Natural killer cell (primary cell): ENCODE data around the gene CHFR. TPM values are rescaled to one million over a fixed set of nuclear protein-coding genes. Genes with fewer than 3 reads are reported as not detected.
A peak's percentile ranks its signal among the peaks of the same experiment; 100 is the strongest.

Experiments used
- ATAC-seq, 3 donors: fragments of 150-1000 bp in 2 of 3; fragments of 200-7000 bp in 1 of 3; cut with Tn5 transposase; 1 replicate in 1 of 3; 2 replicates in 2 of 3; pipeline ENCODE4 v1.10.0; 2021; ENCODE audit warnings: mild to moderate bottlenecking in 2 of 3, moderate library complexity in 2 of 3
- DNase-seq, 2 donors: peaks; one replicate each; pipeline versions ENCODE4 v3.0.0 to v3.0.0-alpha.2; 2013 to 2021; ENCODE audit warnings: mixed read lengths in 1 of 2
- H3K27ac ChIP-seq: one replicate; pipeline ENCODE4 v1.5.1; 2013; ENCODE audit warnings: mild to moderate bottlenecking, low read length
- H3K27me3 ChIP-seq: one replicate; pipeline ENCODE4 v1.6.1; 2013; ENCODE audit warnings: low read length; ENCODE audit not compliant: control insufficient read depth, insufficient read depth
- H3K36me3 ChIP-seq: one replicate; pipeline ENCODE4 v1.6.1; 2013; ENCODE audit warnings: low read length; ENCODE audit not compliant: control insufficient read depth, insufficient read depth
- H3K4me1 ChIP-seq: one replicate; pipeline ENCODE4 v1.6.1; 2013; ENCODE audit warnings: low read length; ENCODE audit not compliant: control insufficient read depth, insufficient read depth
- H3K4me3 ChIP-seq: one replicate; pipeline ENCODE4 v1.5.1; 2013; ENCODE audit warnings: low read length
- H3K9me3 ChIP-seq: one replicate; pipeline ENCODE4 v1.6.1; 2013; ENCODE audit warnings: low read length; ENCODE audit not compliant: control insufficient read depth, insufficient read depth
- H3K27ac Mint-ChIP-seq, 2 donors: one replicate each; pipeline ENCODE4 v1.8.0; 2022; ENCODE audit warnings: mild to moderate bottlenecking in 2 of 2, mixed read lengths in 2 of 2, moderate library complexity in 1 of 2
- H3K27me3 Mint-ChIP-seq, 2 donors: one replicate each; pipeline ENCODE4 v1.8.0; 2022; ENCODE audit warnings: low read depth in 2 of 2, mixed read lengths in 2 of 2
- H3K36me3 Mint-ChIP-seq: one replicate; pipeline ENCODE4 v1.8.0; 2022; ENCODE audit warnings: mixed read lengths
- H3K4me1 Mint-ChIP-seq, 2 donors: one replicate each; pipeline ENCODE4 v1.8.0; 2022; ENCODE audit warnings: mixed read lengths in 2 of 2
- H3K4me3 Mint-ChIP-seq: one replicate; pipeline ENCODE4 v1.8.0; 2022; ENCODE audit warnings: mild to moderate bottlenecking, moderate library complexity, mixed read lengths
- H3K9me3 Mint-ChIP-seq, 2 donors: one replicate each; pipeline ENCODE4 v1.8.0; 2022; ENCODE audit warnings: mixed read lengths in 2 of 2
- WGBS: methylation state at CpG from one replicate; pipeline ENCODE4 v1.1.7; 2013; ENCODE audit warnings: missing lambda C conversion rate; ENCODE audit not compliant: insufficient coverage; 5-methylcytosine and 5-hydroxymethylcytosine counted together
- intact Hi-C: fragments of 100-400 bp; cut with micrococcal nuclease; formaldehyde crosslinking; loops from one replicate; pipeline ENCODE4 v1.14.2; 2022
- total RNA-seq, 4 donors: library from RNA; stranded (reverse); fragments of 120-200 nt in 1 of 4; gene quantifications; one replicate each; pipeline versions ENCODE4 v1.2.3 to v1.2.4, GENCODE V29; 2013 to 2022
- TF ChIP-seq, protein P1 (sequence below): fragments of 200-600 bp; IDR thresholded peaks from one replicate; pipeline ENCODE4 v1.8.0; 2022; ENCODE audit warnings: antibody characterized with exemption

The CHFR gene
- total RNA-seq, 3 donors from 2014 or later (not counting 1 experiment from before 2014, with no cell fraction given): 161 to 170 (median 168) TPM

DNA sequence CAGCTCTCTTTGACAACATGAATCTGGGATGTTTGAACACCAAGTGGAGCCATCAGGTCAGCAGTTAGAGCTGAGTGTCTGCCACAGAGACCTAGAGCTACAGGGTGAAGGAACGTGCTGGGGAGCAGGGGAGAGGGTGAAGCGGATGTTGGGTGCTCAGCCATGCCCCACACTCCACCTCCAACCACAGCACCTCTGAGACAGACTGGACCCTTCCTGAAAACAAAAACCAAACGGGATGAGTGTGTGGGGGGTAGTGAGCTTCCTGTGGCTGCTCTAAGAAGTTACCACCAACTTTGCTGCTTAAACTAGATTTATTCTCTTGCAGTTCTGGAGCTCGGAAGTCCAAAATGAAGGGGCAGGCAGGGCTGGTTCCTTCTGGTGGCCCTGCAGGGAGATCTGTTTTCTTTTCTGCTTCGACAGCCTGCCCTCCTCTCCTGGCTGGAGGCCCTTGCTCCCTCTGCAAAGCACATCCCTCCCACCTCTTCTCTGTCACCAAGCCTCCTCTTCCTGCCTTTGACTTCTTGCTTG, 53.2 kb downstream of the CHFR start:
- Mint-ChIP-seq H3K27ac (peak overlapping the region; percentile 50 to 62), H3K36me3 (no peaks in the 10 kb centered on the region), H3K27me3 (no peaks in the 10 kb centered on the region), H3K4me1 (peaks cover 10 to 15% of the 10 kb centered on the region in 2 donors), H3K9me3 (no peaks in the 10 kb centered on the region), H3K4me3 (peak overlapping the region; percentile 42)
- DNase-seq (peak in 1 of 2 donors; percentile 52), ATAC-seq (peak in 1 of 3 donors; percentile 50)
- intact Hi-C loops: no loop called here
- WGBS: 60% methylated on average over 2 of the region's 5 CpGs
- peaks cover 3% of the 10 kb centered on the region for H3K36me3 ChIP-seq
- H3K4me3 ChIP-seq: no peak overlapping the region
- TF ChIP-seq, protein P1, sequence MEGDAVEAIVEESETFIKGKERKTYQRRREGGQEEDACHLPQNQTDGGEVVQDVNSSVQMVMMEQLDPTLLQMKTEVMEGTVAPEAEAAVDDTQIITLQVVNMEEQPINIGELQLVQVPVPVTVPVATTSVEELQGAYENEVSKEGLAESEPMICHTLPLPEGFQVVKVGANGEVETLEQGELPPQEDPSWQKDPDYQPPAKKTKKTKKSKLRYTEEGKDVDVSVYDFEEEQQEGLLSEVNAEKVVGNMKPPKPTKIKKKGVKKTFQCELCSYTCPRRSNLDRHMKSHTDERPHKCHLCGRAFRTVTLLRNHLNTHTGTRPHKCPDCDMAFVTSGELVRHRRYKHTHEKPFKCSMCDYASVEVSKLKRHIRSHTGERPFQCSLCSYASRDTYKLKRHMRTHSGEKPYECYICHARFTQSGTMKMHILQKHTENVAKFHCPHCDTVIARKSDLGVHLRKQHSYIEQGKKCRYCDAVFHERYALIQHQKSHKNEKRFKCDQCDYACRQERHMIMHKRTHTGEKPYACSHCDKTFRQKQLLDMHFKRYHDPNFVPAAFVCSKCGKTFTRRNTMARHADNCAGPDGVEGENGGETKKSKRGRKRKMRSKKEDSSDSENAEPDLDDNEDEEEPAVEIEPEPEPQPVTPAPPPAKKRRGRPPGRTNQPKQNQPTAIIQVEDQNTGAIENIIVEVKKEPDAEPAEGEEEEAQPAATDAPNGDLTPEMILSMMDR: no peak
- H3K9me3 ChIP-seq: no peaks in the 10 kb centered on the region
- peaks cover 19% of the 10 kb centered on the region for H3K4me1 ChIP-seq
- H3K27me3 ChIP-seq: no peaks in the 10 kb centered on the region
- peak overlapping the region; percentile 47 for H3K27ac ChIP-seq

DNA sequence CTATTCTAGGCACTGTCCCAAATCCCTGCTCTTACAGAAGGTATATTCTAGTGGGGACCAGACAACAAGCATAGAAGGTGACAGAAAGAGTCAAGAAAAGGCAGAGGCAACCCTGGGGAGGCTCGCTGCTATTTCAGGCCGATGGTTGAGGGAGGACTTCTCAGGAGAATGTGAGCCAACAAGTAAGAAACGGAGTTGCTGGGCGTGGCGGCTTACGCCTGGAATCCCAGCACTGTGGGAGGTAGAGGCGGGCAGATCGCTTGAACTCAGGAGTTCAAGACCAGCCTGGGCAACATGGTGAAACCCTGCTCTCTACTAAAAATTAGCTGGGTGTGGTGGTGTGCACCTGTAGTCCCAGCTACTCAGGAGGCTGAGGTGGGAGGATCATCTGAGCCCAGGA, 54.1 kb downstream of the CHFR start:
- Histone ChIP-seq H3K4me1 (peaks cover 21% of the 10 kb centered on the region), H3K27me3 (no peaks in the 10 kb centered on the region), H3K4me3 (no peak overlapping the region), H3K36me3 (no peaks in the 10 kb centered on the region), H3K27ac (no peak overlapping the region), H3K9me3 (no peaks in the 10 kb centered on the region)
- no peak for ATAC-seq
- peaks cover 10 to 15% of the 10 kb centered on the region in 2 donors for H3K4me1 Mint-ChIP-seq
- DNase-seq: no peak
- H3K9me3 Mint-ChIP-seq: no peaks in the 10 kb centered on the region
- intact Hi-C loops: no loop called here
- no peak overlapping the region for H3K4me3 Mint-ChIP-seq
- 98% methylated on average over 8 of the region's 8 CpGs for WGBS
- TF ChIP-seq, protein P1: no peak
- no peaks in the 10 kb centered on the region for H3K36me3 Mint-ChIP-seq
- no peaks in the 10 kb centered on the region for H3K27me3 Mint-ChIP-seq
- peak overlapping the region; percentile 50 to 62 for H3K27ac Mint-ChIP-seq

DNA sequence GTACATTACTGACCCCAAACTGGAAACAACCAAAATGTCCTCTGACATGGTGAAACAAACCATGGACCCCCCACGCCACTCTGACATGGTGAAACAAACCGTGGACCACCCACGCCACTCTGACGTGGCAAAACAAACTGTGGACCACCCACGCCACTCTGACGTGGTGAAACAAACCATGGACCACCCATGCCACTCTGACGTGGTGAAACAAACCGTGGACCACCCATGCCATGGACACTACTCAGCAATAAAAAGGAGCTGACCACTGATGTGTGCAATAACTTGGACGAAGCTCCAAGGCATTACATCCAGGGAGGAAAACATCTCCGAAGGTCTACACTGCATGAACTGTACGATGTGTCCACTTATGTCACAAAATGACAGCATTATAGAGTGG, 55.6 kb downstream of the CHFR start:
- TF ChIP-seq, protein P1: no peak
- Mint-ChIP-seq H3K36me3 (no peaks in the 10 kb centered on the region), H3K9me3 (no peaks in the 10 kb centered on the region), H3K27ac (no peak overlapping the region), H3K27me3 (no peaks in the 10 kb centered on the region), H3K4me1 (peaks cover 25% of the 10 kb centered on the region in 2 donors), H3K4me3 (no peak overlapping the region)
- ATAC-seq: no peak
- Histone ChIP-seq H3K4me3 (no peak overlapping the region), H3K27me3 (no peaks in the 10 kb centered on the region), H3K27ac (no peak overlapping the region), H3K4me1 (peaks cover 34% of the 10 kb centered on the region), H3K36me3 (peaks cover 5% of the 10 kb centered on the region), H3K9me3 (no peaks in the 10 kb centered on the region)
- intact Hi-C loops: no loop called here
- WGBS: 97% methylated on average over 11 of the region's 11 CpGs
- no peak for DNase-seq
